H9 (cell line): Measurements from ENCODE around the gene NECTIN1. TPM values are rescaled to one million over a fixed set of nuclear protein-coding genes. Genes with fewer than 3 reads are reported as not detected.

Experiments
- DNase-seq: peaks from one replicate; pipeline ENCODE4 v3.0.0-alpha.2; 2017
- H2AFZ ChIP-seq: one replicate; pipeline ENCODE4 v1.6.1; 2013; ENCODE audit warnings: mild to moderate bottlenecking, low read length, control low read depth, moderate library complexity
- H2AK5ac ChIP-seq: 2 replicates; pipeline ENCODE4 v1.6.1; 2013; ENCODE audit warnings: low read length, control low read depth, mixed read lengths; ENCODE audit not compliant: insufficient read length
- H2BK120ac ChIP-seq: one replicate; pipeline ENCODE4 v1.6.1; 2013; ENCODE audit warnings: low read depth, mild to moderate bottlenecking, low read length, control low read depth, inconsistent platforms; ENCODE audit not compliant: poor library complexity, severe bottlenecking
- H2BK12ac ChIP-seq: 2 replicates; pipeline ENCODE4 v1.6.1; 2013; ENCODE audit warnings: low read length, control low read depth, mixed read lengths, low read depth; ENCODE audit not compliant: insufficient read length
- H2BK15ac ChIP-seq: 2 replicates; pipeline ENCODE4 v1.6.1; 2013; ENCODE audit warnings: low read depth, low read length, control low read depth
- H2BK20ac ChIP-seq: one replicate; pipeline ENCODE4 v1.6.1; 2013; ENCODE audit warnings: low read depth, mild to moderate bottlenecking, low read length, control low read depth, inconsistent platforms; ENCODE audit not compliant: poor library complexity, severe bottlenecking
- H2BK5ac ChIP-seq: 2 replicates; pipeline ENCODE4 v1.6.1; 2013; ENCODE audit warnings: low read length, control low read depth, mixed read lengths; ENCODE audit not compliant: insufficient read length
- H3K14ac ChIP-seq: 2 replicates; pipeline ENCODE4 v1.6.1; 2013; ENCODE audit warnings: low read length, control low read depth; ENCODE audit not compliant: insufficient read depth
- H3K18ac ChIP-seq: 2 replicates; pipeline ENCODE4 v1.6.1; 2013; ENCODE audit warnings: low read depth, mild to moderate bottlenecking, mixed read lengths, low read length, control low read depth; ENCODE audit not compliant: insufficient read length
- H3K23ac ChIP-seq: 2 replicates; pipeline ENCODE4 v1.6.1; 2013; ENCODE audit warnings: low read length, control low read depth, mixed read lengths, low read depth; ENCODE audit not compliant: insufficient read length
- H3K23me2 ChIP-seq: 2 replicates; pipeline ENCODE4 v1.6.1; 2013; ENCODE audit warnings: low read depth, mild to moderate bottlenecking, mixed read lengths, low read length, control low read depth; ENCODE audit not compliant: insufficient read length, poor library complexity, severe bottlenecking
- H3K27ac ChIP-seq: 2 replicates; pipeline ENCODE4 v1.5.1; 2013; ENCODE audit warnings: low read length, control low read depth, mixed read lengths, low read depth; ENCODE audit not compliant: insufficient read length
- H3K27me3 ChIP-seq: 2 replicates; pipeline ENCODE4 v1.6.1; 2013; ENCODE audit warnings: low read length, control low read depth, inconsistent platforms; ENCODE audit not compliant: insufficient read depth
- H3K4ac ChIP-seq: 2 replicates; pipeline ENCODE4 v1.6.1; 2013; ENCODE audit warnings: low read depth, mild to moderate bottlenecking, control low read depth, inconsistent platforms, low read length, moderate library complexity
- H3K4me1 ChIP-seq: 2 replicates; pipeline ENCODE4 v1.6.1; 2013; ENCODE audit warnings: low read length, control low read depth, inconsistent platforms; ENCODE audit not compliant: insufficient read depth
- H3K4me2 ChIP-seq: 2 replicates; pipeline ENCODE4 v1.6.1; 2013; ENCODE audit warnings: low read length, control low read depth, mixed read lengths; ENCODE audit not compliant: insufficient read length, insufficient read depth
- H3K56ac ChIP-seq: 2 replicates; pipeline ENCODE4 v1.6.1; 2013; ENCODE audit warnings: low read depth, mild to moderate bottlenecking, mixed read lengths, low read length, control low read depth; ENCODE audit not compliant: insufficient read length
- H3K79me1 ChIP-seq: 2 replicates; pipeline ENCODE4 v1.6.1; 2013; ENCODE audit warnings: low read depth, mild to moderate bottlenecking, moderate library complexity, low read length, control low read depth, inconsistent platforms; ENCODE audit not compliant: insufficient read depth, poor library complexity, severe bottlenecking
- H3K79me2 ChIP-seq: 2 replicates; pipeline ENCODE4 v1.6.1; 2013; ENCODE audit warnings: low read length, control low read depth, inconsistent platforms; ENCODE audit not compliant: insufficient read depth
- H3K9ac ChIP-seq: 2 replicates; pipeline ENCODE4 v1.6.1; 2013; ENCODE audit warnings: low read length, control low read depth, mixed read lengths; ENCODE audit not compliant: insufficient read length; ENCODE audit errors: extremely low read depth
- H3K9me3 ChIP-seq: one replicate; pipeline ENCODE4 v1.6.1; 2013; ENCODE audit warnings: low read depth, low read length, inconsistent platforms; ENCODE audit not compliant: control insufficient read depth
- H3T11ph ChIP-seq: one replicate; pipeline ENCODE4 v1.6.1; 2013; ENCODE audit warnings: mild to moderate bottlenecking, low read length, control low read depth, inconsistent platforms
- H4K20me1 ChIP-seq: one replicate; pipeline ENCODE4 v1.6.1; 2013; ENCODE audit not compliant: control insufficient read depth, insufficient read length, insufficient read depth
- H4K5ac ChIP-seq: 2 replicates; pipeline ENCODE4 v1.6.1; 2013; ENCODE audit warnings: low read depth, mild to moderate bottlenecking, mixed read lengths, low read length, control low read depth; ENCODE audit not compliant: insufficient read length
- H4K8ac ChIP-seq: replicated peaks from 2 replicates; pipeline ENCODE4 v1.6.1; 2013; ENCODE audit warnings: low read length, control low read depth, mixed read lengths, low read depth; ENCODE audit not compliant: insufficient read length
- H4K91ac ChIP-seq: 2 replicates; pipeline ENCODE4 v1.6.1; 2013; ENCODE audit warnings: low read depth, mild to moderate bottlenecking, moderate library complexity, mixed read lengths, low read length, control low read depth; ENCODE audit not compliant: insufficient read length
- H3K27ac Mint-ChIP-seq, 3 experiments: 2 replicates in 2 of 3; 3 replicates in 1 of 3; pipeline ENCODE4 v1.8.0; 2020 to 2021; ENCODE audit warnings: mixed read lengths in 3 of 3, mild to moderate bottlenecking in 1 of 3, moderate library complexity in 1 of 3
- H3K27me3 Mint-ChIP-seq: 2 replicates; pipeline ENCODE4 v1.8.0; 2021; ENCODE audit warnings: low read depth, mild to moderate bottlenecking, moderate library complexity, mixed read lengths
- H3K36me3 Mint-ChIP-seq, 3 experiments: 2 replicates in 2 of 3; 3 replicates in 1 of 3; pipeline ENCODE4 v1.8.0; 2020 to 2021; ENCODE audit warnings: low read depth in 3 of 3, mixed read lengths in 3 of 3; ENCODE audit not compliant: insufficient read depth in 1 of 3
- H3K4me1 Mint-ChIP-seq, 2 experiments: 2 replicates each; pipeline ENCODE4 v1.8.0; 2020; ENCODE audit warnings: mixed read lengths in 2 of 2
- H3K4me3 Mint-ChIP-seq, 2 experiments: 2 replicates in 1 of 2; 3 replicates in 1 of 2; pipeline ENCODE4 v1.8.0; 2020 to 2021; ENCODE audit warnings: mild to moderate bottlenecking in 2 of 2, mixed read lengths in 2 of 2, moderate library complexity in 1 of 2
- H3K9me3 Mint-ChIP-seq, 2 experiments: 2 replicates in 1 of 2; 3 replicates in 1 of 2; pipeline ENCODE4 v1.8.0; 2020; ENCODE audit warnings: mild to moderate bottlenecking in 2 of 2, mixed read lengths in 2 of 2, moderate library complexity in 1 of 2
- WGBS: extraction: QIAGEN DNeasy Blood & Tissue Kit; methylation state at CpG from one replicate; pipeline ENCODE4 v1.1.7; 2013; ENCODE audit warnings: missing lambda C conversion rate, low lambda C conversion rate, mixed read lengths; ENCODE audit not compliant: insufficient read length; ENCODE audit errors: extremely low coverage; 5-methylcytosine and 5-hydroxymethylcytosine counted together
- total RNA-seq: library from RNA; stranded (reverse); gene quantifications from 2 replicates; pipeline ENCODE4 v1.2.1, GENCODE V29; 2021
- TF ChIP-seq, protein P1 (sequence below): fragments of 200-600 bp; sonication (generic); conservative IDR thresholded peaks from 3 replicates; pipeline ENCODE4 v1.8.0; 2021; ENCODE audit warnings: antibody characterized with exemption, mild to moderate bottlenecking

NECTIN1 gene
- total RNA-seq, 1 experiment from 2014 or later, result 113 TPM

- Histone ChIP-seq H3K18ac (no peak overlapping the region), H4K91ac (no peak overlapping the region), H3K14ac (no peak overlapping the region), H3K4me1 (no peaks in the 10 kb centered on the region), H3K9ac (no peak overlapping the region), H2BK120ac (no peak overlapping the region), H4K8ac (no peak overlapping the region), H2AFZ (no peak overlapping the region), H4K20me1 (no peaks in the 10 kb centered on the region), H3T11ph (no peak overlapping the region), H3K4me2 (no peak overlapping the region), H3K27ac (no peak overlapping the region), H3K56ac (no peak overlapping the region), H3K23me2 (no peaks in the 10 kb centered on the region), H2BK5ac (no peak overlapping the region), H3K79me1 (peaks cover 3% of the 10 kb centered on the region), H2AK5ac (no peak overlapping the region), H2BK15ac (no peak overlapping the region), H3K23ac (no peak overlapping the region), H2BK12ac (no peak overlapping the region), H3K79me2 (no peaks in the 10 kb centered on the region), H3K4ac (no peak overlapping the region), H4K5ac (no peak overlapping the region), H3K9me3 (peaks cover 10% of the 10 kb centered on the region), H2BK20ac (no peak overlapping the region), H3K27me3 (no peaks in the 10 kb centered on the region)
- H3K27me3 Mint-ChIP-seq, result peaks cover 2% of the 10 kb centered on the region; the same call in 1 of the 2 replicates
- no peak for DNase-seq
- WGBS, result no CpG with 5 or more reads among the region's 9 CpGs
- TF ChIP-seq, protein P1, sequence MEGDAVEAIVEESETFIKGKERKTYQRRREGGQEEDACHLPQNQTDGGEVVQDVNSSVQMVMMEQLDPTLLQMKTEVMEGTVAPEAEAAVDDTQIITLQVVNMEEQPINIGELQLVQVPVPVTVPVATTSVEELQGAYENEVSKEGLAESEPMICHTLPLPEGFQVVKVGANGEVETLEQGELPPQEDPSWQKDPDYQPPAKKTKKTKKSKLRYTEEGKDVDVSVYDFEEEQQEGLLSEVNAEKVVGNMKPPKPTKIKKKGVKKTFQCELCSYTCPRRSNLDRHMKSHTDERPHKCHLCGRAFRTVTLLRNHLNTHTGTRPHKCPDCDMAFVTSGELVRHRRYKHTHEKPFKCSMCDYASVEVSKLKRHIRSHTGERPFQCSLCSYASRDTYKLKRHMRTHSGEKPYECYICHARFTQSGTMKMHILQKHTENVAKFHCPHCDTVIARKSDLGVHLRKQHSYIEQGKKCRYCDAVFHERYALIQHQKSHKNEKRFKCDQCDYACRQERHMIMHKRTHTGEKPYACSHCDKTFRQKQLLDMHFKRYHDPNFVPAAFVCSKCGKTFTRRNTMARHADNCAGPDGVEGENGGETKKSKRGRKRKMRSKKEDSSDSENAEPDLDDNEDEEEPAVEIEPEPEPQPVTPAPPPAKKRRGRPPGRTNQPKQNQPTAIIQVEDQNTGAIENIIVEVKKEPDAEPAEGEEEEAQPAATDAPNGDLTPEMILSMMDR, result no peak
- no peak overlapping the region for H3K4me3 Mint-ChIP-seq
- peaks cover 10 to 25% of the 10 kb centered on the region in 2 experiments for H3K4me1 Mint-ChIP-seq
- H3K9me3 Mint-ChIP-seq, result peaks cover 13 to 18% of the 10 kb centered on the region in 2 experiments; a peak in 4 of 5 replicates
- no peak overlapping the region for H3K27ac Mint-ChIP-seq
- peaks cover 59 to 75% (median 71%) of the 10 kb centered on the region in 3 experiments for H3K36me3 Mint-ChIP-seq
These were observed 51.2 kb downstream of the NECTIN1 start for GRCh38 chr11:119677840-119678239.
